Astrocyte (in vitro differentiated cells and primary cell): Measurements from ENCODE around the gene GRIP1.

Experiments
- CTCF ChIP-seq: IDR thresholded peaks from 2 replicates; pipeline ENCODE4 v1.5.1; 2011; ENCODE audit warnings: low read depth, mild to moderate bottlenecking, inconsistent platforms, low read length, moderate library complexity; ENCODE audit not compliant: insufficient read depth
- EZH2 ChIP-seq: IDR thresholded peaks from 2 replicates; pipeline ENCODE4 v1.6.1; 2012; ENCODE audit warnings: mild to moderate bottlenecking, low read length, inconsistent platforms; ENCODE audit not compliant: insufficient read depth

GRCh38 chr12:66516133-66516532 lies 162.7 kb downstream of the GRIP1 start:
- TF ChIP-seq CTCF (no peak), EZH2 (no peak)
